Thoracic aorta endothelial cell (primary cell): ENCODE results near the gene DHX40. TPM values are rescaled to one million over a fixed set of nuclear protein-coding genes. Genes with fewer than 3 reads are reported as not detected.

Experiments
- small RNA-seq: library from RNA; depleted of rRNA; stranded (forward); fragments of <200 nt; gene quantifications from one replicate; pipeline ENCODE3, GENCODE V24; 2012
- total RNA-seq: library from RNA; depleted of rRNA; stranded (reverse); fragments of >200 nt; gene quantifications from 2 replicates; pipeline ENCODE4 v1.2.3, GENCODE V29; 2012

DHX40 gene
- total RNA-seq: 68.1 and 75.9 TPM in 2 replicates

GRCh38 chr17:59565171-59565958, at the start of gene DHX40:
Gene DHX40, plus strand, starts transcription at chr17:59565610. Its CDS starts 62 bp downstream, at chr17:59565672.

GRCh38 chr17:59619298-59620063, 54.1 kb downstream of the DHX40 start, which contains the start of gene CLTC:
Gene CLTC, plus strand, starts transcription at chr17:59619895. Its CDS starts 237 bp downstream, at chr17:59620132.

Small RNA genes within 50 kb of the gene (small RNA-seq; reads per million reads assigned to genes)
- not detected for gene RNU4-13P

Other genes starting within 250 kb of the DHX40 start
- gene YPEL2, start 234.0 kb upstream of the DHX40 start, total RNA-seq: 54.6 and 67.2 TPM in 2 replicates
- 629 and 660 TPM in 2 replicates for gene CLTC, start 54.3 kb downstream of the DHX40 start, total RNA-seq
- 36.6 and 40.4 TPM in 2 replicates for gene PTRH2, start 141.8 kb downstream of the DHX40 start, total RNA-seq
- 281 and 288 TPM in 2 replicates for gene VMP1, start 142.0 kb downstream of the DHX40 start, total RNA-seq